Thoracic aorta (tissue), 2 donors: ENCODE measurements around the gene ARIH2. TPM values are rescaled to one million over a fixed set of nuclear protein-coding genes. Genes with fewer than 3 reads are reported as not detected.

Source experiments
- ATAC-seq: fragments of 150-250 bp; one replicate; pipeline ENCODE4 v1.8.0; 2017; ENCODE audit warnings: low read depth; ENCODE audit not compliant: insufficient number of reproducible peaks, low FRiP score
- DNase-seq: peaks from one replicate; pipeline ENCODE4 v3.0.0-alpha.2; 2020; ENCODE audit warnings: low spot score
- H3K27ac ChIP-seq, 2 donors: fragments of 200-600 bp; sonication (generic); 1 replicate in 1 of 2; 2 replicates in 1 of 2; pipeline ENCODE4 v1.5.1; 2016; ENCODE audit warnings: mild to moderate bottlenecking in 2 of 2, moderate library complexity in 2 of 2
- H3K27me3 ChIP-seq: fragments of 200-600 bp; sonication (generic); replicated peaks from 2 replicates; pipeline ENCODE4 v1.6.0; 2016; ENCODE audit warnings: mild to moderate bottlenecking; ENCODE audit not compliant: insufficient read depth
- H3K36me3 ChIP-seq: fragments of 200-600 bp; sonication (generic); one replicate; pipeline ENCODE4 v1.5.1; 2016
- H3K4me1 ChIP-seq, 2 donors: fragments of 200-600 bp; sonication (generic); 1 replicate in 1 of 2; 2 replicates in 1 of 2; pipeline versions ENCODE4 v1.5.1 to v1.6.0; 2016; ENCODE audit warnings: low read depth in 2 of 2, mild to moderate bottlenecking in 1 of 2; ENCODE audit not compliant: control insufficient read depth in 1 of 2
- H3K4me3 ChIP-seq: fragments of 200-600 bp; sonication (generic); 2 replicates; pipeline ENCODE4 v1.5.1; 2016; ENCODE audit warnings: mild to moderate bottlenecking
- H3K9me3 ChIP-seq: fragments of 200-600 bp; sonication (generic); 2 replicates; pipeline ENCODE4 v1.5.1; 2016
- total RNA-seq, 2 donors: library from RNA; depleted of rRNA; stranded (reverse); fragments of >200 nt; gene quantifications; one replicate each; pipeline versions ENCODE4 v1.1.0 to v1.2.3, GENCODE V29; 2016
- TF ChIP-seq, protein P1 (sequence below): fragments of 200-600 bp; sonication (generic); IDR thresholded peaks from one replicate; pipeline ENCODE4 v1.5.1; 2019; ENCODE audit warnings: antibody characterized with exemption

The ARIH2 gene
- total RNA-seq, 2 donors from 2014 or later: 90.4 to 162 TPM

- peaks cover 66% of the 10 kb centered on the region for H3K36me3 ChIP-seq
- H3K4me3 ChIP-seq: no peak overlapping the region
- no peak for ATAC-seq
- TF ChIP-seq, protein P1, sequence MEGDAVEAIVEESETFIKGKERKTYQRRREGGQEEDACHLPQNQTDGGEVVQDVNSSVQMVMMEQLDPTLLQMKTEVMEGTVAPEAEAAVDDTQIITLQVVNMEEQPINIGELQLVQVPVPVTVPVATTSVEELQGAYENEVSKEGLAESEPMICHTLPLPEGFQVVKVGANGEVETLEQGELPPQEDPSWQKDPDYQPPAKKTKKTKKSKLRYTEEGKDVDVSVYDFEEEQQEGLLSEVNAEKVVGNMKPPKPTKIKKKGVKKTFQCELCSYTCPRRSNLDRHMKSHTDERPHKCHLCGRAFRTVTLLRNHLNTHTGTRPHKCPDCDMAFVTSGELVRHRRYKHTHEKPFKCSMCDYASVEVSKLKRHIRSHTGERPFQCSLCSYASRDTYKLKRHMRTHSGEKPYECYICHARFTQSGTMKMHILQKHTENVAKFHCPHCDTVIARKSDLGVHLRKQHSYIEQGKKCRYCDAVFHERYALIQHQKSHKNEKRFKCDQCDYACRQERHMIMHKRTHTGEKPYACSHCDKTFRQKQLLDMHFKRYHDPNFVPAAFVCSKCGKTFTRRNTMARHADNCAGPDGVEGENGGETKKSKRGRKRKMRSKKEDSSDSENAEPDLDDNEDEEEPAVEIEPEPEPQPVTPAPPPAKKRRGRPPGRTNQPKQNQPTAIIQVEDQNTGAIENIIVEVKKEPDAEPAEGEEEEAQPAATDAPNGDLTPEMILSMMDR: no peak
- H3K27me3 ChIP-seq: no peaks in the 10 kb centered on the region
- H3K9me3 ChIP-seq: no peaks in the 10 kb centered on the region
- no peaks in the 10 kb centered on the region for H3K4me1 ChIP-seq
- no peak overlapping the region for H3K27ac ChIP-seq
- DNase-seq: no peak
Measured at GRCh38 chr3:48982686-48983085, 64.0 kb downstream of the ARIH2 start.

GRCh38 chr3:48983096-48983495 is 64.5 kb downstream of the ARIH2 start:
- peaks cover 62% of the 10 kb centered on the region for H3K36me3 ChIP-seq
- H3K27ac ChIP-seq: no peak overlapping the region
- DNase-seq: no peak
- H3K4me1 ChIP-seq: peaks cover 0 to 4% of the 10 kb centered on the region in 2 donors
- TF ChIP-seq, protein P1: no peak
- no peak overlapping the region for H3K4me3 ChIP-seq
- no peaks in the 10 kb centered on the region for H3K27me3 ChIP-seq
- no peaks in the 10 kb centered on the region for H3K9me3 ChIP-seq
- no peak for ATAC-seq

- Histone ChIP-seq H3K4me3 (no peak overlapping the region), H3K9me3 (no peaks in the 10 kb centered on the region), H3K27me3 (no peaks in the 10 kb centered on the region), H3K27ac (no peak overlapping the region), H3K4me1 (peaks cover 0 to 16% of the 10 kb centered on the region in 2 donors), H3K36me3 (peaks cover 49% of the 10 kb centered on the region)
- TF ChIP-seq, protein P1: no peak
- no peak for DNase-seq
- ATAC-seq: no peak
Measured at GRCh38 chr3:48984663-48985062, 66.0 kb downstream of the ARIH2 start.

GRCh38 chr3:48985831-48986376 is 67.3 kb downstream of the ARIH2 start:
- H3K36me3 ChIP-seq: peaks cover 38% of the 10 kb centered on the region
- no peak overlapping the region for H3K27ac ChIP-seq
- H3K9me3 ChIP-seq: no peaks in the 10 kb centered on the region
- no peak for ATAC-seq
- H3K4me1 ChIP-seq: peaks cover 0 to 18% of the 10 kb centered on the region in 2 donors
- DNase-seq: no peak
- TF ChIP-seq, protein P1: no peak
- H3K4me3 ChIP-seq: no peak overlapping the region
- no peaks in the 10 kb centered on the region for H3K27me3 ChIP-seq

DNA sequence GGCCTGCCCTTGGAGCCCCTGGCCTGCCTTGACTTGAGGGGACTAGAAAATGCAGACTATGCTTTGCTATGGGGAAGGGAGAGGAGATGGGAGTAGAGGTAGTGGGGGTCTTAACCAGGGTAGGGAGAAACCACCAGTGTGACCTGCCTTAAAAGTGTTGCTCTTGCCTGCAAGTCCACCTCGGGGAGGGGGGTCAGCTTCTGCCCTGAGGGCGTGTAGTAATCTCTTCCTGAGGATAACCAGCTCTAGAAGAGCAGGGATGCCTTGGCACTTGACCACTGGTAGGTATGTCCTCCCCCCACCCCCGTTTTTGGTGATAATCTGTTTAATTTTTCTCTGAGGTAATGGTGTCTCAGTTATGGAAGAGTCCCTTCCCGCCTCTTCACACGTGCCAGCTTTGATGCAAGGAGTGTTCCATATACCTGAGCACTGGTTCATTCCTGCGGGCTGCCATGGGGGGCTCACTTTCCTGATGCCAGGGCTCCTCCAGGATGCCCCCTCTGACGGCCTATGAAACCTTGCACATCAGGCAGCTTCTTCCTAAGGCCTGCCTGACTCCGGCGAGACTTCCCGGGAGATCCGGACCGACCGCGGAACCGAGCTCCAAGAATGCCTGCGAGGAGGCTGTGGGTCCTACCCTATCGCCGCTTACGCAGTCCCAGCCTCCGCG is 70.6 kb downstream of the ARIH2 start:
- ATAC-seq (no peak), DNase-seq (no peak)
- TF ChIP-seq, protein P1: no peak
- Histone ChIP-seq H3K36me3 (peaks cover 11% of the 10 kb centered on the region), H3K9me3 (no peaks in the 10 kb centered on the region), H3K27ac (peak overlapping the region; percentile 93 to 95), H3K27me3 (no peaks in the 10 kb centered on the region), H3K4me3 (peak overlapping the region; percentile 88), H3K4me1 (peaks cover 9 to 32% of the 10 kb centered on the region in 2 donors)
